GM12878 (cell line): ENCODE data around the gene ZNF783. TPM values are rescaled to one million over a fixed set of nuclear protein-coding genes. Genes with fewer than 3 reads are reported as not detected.

Experiments used
- BHLHE40 ChIP-seq, 2 experiments: fragments of 450-650 bp in 1 of 2; IDR thresholded peaks; 2 replicates each; pipeline ENCODE4 v1.6.1; 2011 to 2017; ENCODE audit warnings: low read depth in 2 of 2, borderline replicate concordance in 1 of 2, improper control_type of control experiment in 1 of 2, low read length in 1 of 2, mild to moderate bottlenecking in 1 of 2
- E2F8 ChIP-seq: fragments of 450-650 bp; IDR thresholded peaks from 2 replicates; pipeline ENCODE4 v1.6.1; 2018; ENCODE audit warnings: mild to moderate bottlenecking, low read depth, moderate library complexity; ENCODE audit not compliant: partially characterized antibody
- E4F1 ChIP-seq: fragments of 450-650 bp; IDR thresholded peaks from 2 replicates; pipeline ENCODE4 v1.6.1; 2018; ENCODE audit warnings: borderline replicate concordance, mild to moderate bottlenecking; ENCODE audit not compliant: partially characterized antibody
- EGR1 ChIP-seq, 2 experiments: IDR thresholded peaks; 1 replicate in 1 of 2; 2 replicates in 1 of 2; pipeline ENCODE4 v1.6.1; 2011 to 2012; ENCODE audit warnings: low read depth in 2 of 2, low read length in 2 of 2, borderline replicate concordance in 1 of 2, mild to moderate bottlenecking in 1 of 2, moderate library complexity in 1 of 2
- EP300 ChIP-seq, 2 experiments: fragments of 150-350 bp in 1 of 2; IDR thresholded peaks; 2 replicates each; pipeline ENCODE4 v1.6.1; 2011 to 2012; ENCODE audit warnings: low read depth in 2 of 2, low read length in 2 of 2, borderline replicate concordance in 1 of 2, improper control_type of control experiment in 1 of 2, inconsistent platforms in 1 of 2; ENCODE audit not compliant: control insufficient read depth in 1 of 2
- HDAC6 ChIP-seq: fragments of 200-600 bp; sonication (generic); IDR thresholded peaks from one replicate; pipeline ENCODE4 v1.8.0; 2017; ENCODE audit warnings: antibody characterized with exemption; ENCODE audit not compliant: unreplicated experiment
- IKZF2 ChIP-seq, 2 experiments: fragments of 450-650 bp; IDR thresholded peaks; 2 replicates each; pipeline ENCODE4 v1.6.1; 2017; ENCODE audit warnings: mild to moderate bottlenecking in 2 of 2, moderate library complexity in 2 of 2
- NR2F1 ChIP-seq: fragments of 450-650 bp; conservative IDR thresholded peaks from 2 replicates; pipeline ENCODE4 v1.6.1; 2017; ENCODE audit warnings: mild to moderate bottlenecking
- POU2F2 ChIP-seq: IDR thresholded peaks from 3 replicates; pipeline ENCODE4 v1.6.1; 2011; ENCODE audit warnings: low read depth, mild to moderate bottlenecking, low read length, borderline replicate concordance
- PRDM15 ChIP-seq: fragments of 450-650 bp; formaldehyde crosslinking; IDR thresholded peaks from 2 replicates; pipeline ENCODE4 v1.4.0; 2020; ENCODE audit warnings: mild to moderate bottlenecking, moderate library complexity
- RELA ChIP-seq: fragments of 450-650 bp; IDR thresholded peaks from 2 replicates; pipeline ENCODE4 v1.8.0; 2014; ENCODE audit warnings: borderline replicate concordance; ENCODE audit not compliant: partially characterized antibody
- RFX5 ChIP-seq: IDR thresholded peaks from 2 replicates; pipeline ENCODE4 v1.6.1; 2011; ENCODE audit warnings: low read depth, low read length, improper control_type of control experiment
- SREBF2 ChIP-seq: IDR thresholded peaks from 2 replicates; pipeline ENCODE4 v1.6.1; 2012; ENCODE audit warnings: mild to moderate bottlenecking, low read length
- SRF ChIP-seq, 2 experiments: IDR thresholded peaks; 2 replicates each; pipeline ENCODE4 v1.6.1; 2011; ENCODE audit warnings: low read depth in 2 of 2, low read length in 2 of 2, mild to moderate bottlenecking in 1 of 2, moderate library complexity in 1 of 2
- YY1 ChIP-seq: IDR thresholded peaks from 2 replicates; pipeline ENCODE4 v1.6.1; 2011; ENCODE audit warnings: low read depth, mild to moderate bottlenecking, low read length
- ZNF207 ChIP-seq: fragments of 450-650 bp; IDR thresholded peaks from 2 replicates; pipeline ENCODE4 v1.6.1; 2014; ENCODE audit warnings: antibody characterized with exemption, mild to moderate bottlenecking, borderline replicate concordance
- ZZZ3 ChIP-seq: IDR thresholded peaks from 2 replicates; pipeline ENCODE4 v1.6.1; 2011; ENCODE audit warnings: low read depth; ENCODE audit not compliant: control insufficient read depth, insufficient read length
- polyA plus RNA-seq, 11 experiments: library from polyadenylated mRNA; depleted of rRNA in 4 of 11; unstranded in 6 of 11; stranded (reverse) in 5 of 11; fragments of >200 nt; fragmentation: Nextera tagmentation in 4 of 11; fragmentation: Illumina TruSeq in 1 of 11; extraction: Ambion mirVana in 4 of 11; extraction: Trizol in 1 of 11; gene quantifications; 1 replicate in 1 of 11; 2 replicates in 10 of 11; pipeline versions ENCODE4 v1.2.1 to v1.2.3, GENCODE V29; 2011 to 2016; ENCODE audit warnings: inconsistent platforms in 2 of 11, missing spikeins in 2 of 11, low read depth in 1 of 11
- total RNA-seq, 4 experiments: library from RNA; depleted of rRNA in 3 of 4; stranded (reverse); fragments of >200 nt in 3 of 4; fragmentation: Illumina TruSeq in 1 of 4; extraction: Trizol in 1 of 4; gene quantifications; 2 replicates each; pipeline versions ENCODE4 v1.2.1 to v1.2.3, GENCODE V29; 2013 to 2021

Gene ZNF783
- total and polyA plus RNA-seq, 10 of the 15 experiments (the other 5 are each of a cell fraction or from before 2014, with no cell fraction given) = 2.0 to 14.4 (median 6.4) TPM

- TF ChIP-seq RELA (peak; percentile 91), EGR1 (IDR thresholded peaks at IDR 0.05; ENCODE audit: borderline replicate concordance in 1 of 2, low read depth in 2 of 2, low read length in 2 of 2) (peak in 1 of 2 experiments; percentile 80; a peak in 2 of 3 replicates), E4F1 (peak; percentile 20), RFX5 (no peak), E2F8 (no peak), EP300 (IDR thresholded peaks at IDR 0.05; ENCODE audit: borderline replicate concordance in 1 of 2, control insufficient read depth in 1 of 2, low read depth in 2 of 2, low read length in 2 of 2) (no peak), BHLHE40 (IDR thresholded peaks at IDR 0.05; ENCODE audit: borderline replicate concordance in 1 of 2, low read depth in 2 of 2, low read length in 1 of 2) (peak; percentile 81 to 90; a peak in 3 of 4 replicates), SREBF2 (no peak), ZZZ3 (no peak), SRF (IDR thresholded peaks at IDR 0.05; ENCODE audit: low read depth in 2 of 2, low read length in 2 of 2) (no peak), IKZF2 (IDR thresholded peaks at IDR 0.05) (peak; percentile 23 to 69; a peak in 3 of 4 replicates), PRDM15 (CRISPR knock-in tag) (no peak), HDAC6 (no peak), ZNF207 (peak; percentile 78; the same call in 1 of the 2 replicates), YY1 (peak; percentile 64; the same call in 1 of the 2 replicates), NR2F1 (peak; percentile 59), POU2F2 (peak; percentile 60; the same call in 1 of the 3 replicates)
Measured at GRCh38 chr7:149239345-149240143, 22.5 kb upstream of the ZNF783 start, which contains the start of gene ZNF212 (continued).
